ENCODE results near the gene NCKAP5. TPM values are rescaled to one million over a fixed set of nuclear protein-coding genes. Genes with fewer than 3 reads are reported as not detected.

NCKAP5 gene
- total RNA-seq, 3 donors from 2014 or later (not counting 1 experiment from before 2014, with no cell fraction given), result 0.12 to 0.20 TPM; not detected in 1

DNA sequence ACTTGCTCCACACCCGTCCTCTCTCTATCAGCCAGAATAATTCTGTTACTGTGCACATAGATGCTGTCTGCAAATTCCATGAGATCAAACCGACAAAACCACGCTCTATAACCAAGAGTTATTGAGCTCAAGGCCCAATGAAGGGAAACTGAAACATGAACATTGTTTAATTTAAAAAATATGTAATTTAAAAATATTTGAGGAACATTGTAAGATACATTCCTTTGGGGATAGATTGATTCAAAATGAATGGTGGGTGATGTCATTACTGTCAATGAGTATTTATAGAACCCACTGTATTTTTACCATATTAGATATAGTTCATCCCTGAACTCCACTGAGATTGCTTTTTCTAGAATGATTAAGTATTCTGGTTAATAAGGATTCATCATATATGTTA is 50.4 kb downstream of the NCKAP5 start:
- H3K27ac Mint-ChIP-seq, result no peak overlapping the region
- intact Hi-C loops (cut with micrococcal nuclease), result no loop called here
- Histone ChIP-seq H3K4me3 (ENCODE audit: low read length) (no peak overlapping the region), H3K9me3 (ENCODE audit: control insufficient read depth, insufficient read depth, low read length) (no peaks in the 10 kb centered on the region), H3K4me1 (ENCODE audit: control insufficient read depth, insufficient read depth, low read length) (no peaks in the 10 kb centered on the region), H3K27me3 (ENCODE audit: control insufficient read depth, insufficient read depth, low read length) (no peaks in the 10 kb centered on the region), H3K27ac (ENCODE audit: low read length) (no peak overlapping the region), H3K36me3 (ENCODE audit: control insufficient read depth, insufficient read depth, low read length) (no peaks in the 10 kb centered on the region)
- DNase-seq, result no peak
- no peak for TF ChIP-seq CTCF (IDR thresholded peaks at IDR 0.05)
- no peak overlapping the region for H3K4me3 Mint-ChIP-seq
- no peaks in the 10 kb centered on the region for H3K27me3 Mint-ChIP-seq (ENCODE audit: low read depth in 2 of 2)
- no peaks in the 10 kb centered on the region for H3K36me3 Mint-ChIP-seq
- no peak for ATAC-seq
- 95% methylated on average over 3 of the region's 3 CpGs for WGBS (ENCODE audit: insufficient coverage)
- H3K4me1 Mint-ChIP-seq, result no peaks in the 10 kb centered on the region
- peaks cover 2 to 3% of the 10 kb centered on the region in 2 donors for H3K9me3 Mint-ChIP-seq

DNA sequence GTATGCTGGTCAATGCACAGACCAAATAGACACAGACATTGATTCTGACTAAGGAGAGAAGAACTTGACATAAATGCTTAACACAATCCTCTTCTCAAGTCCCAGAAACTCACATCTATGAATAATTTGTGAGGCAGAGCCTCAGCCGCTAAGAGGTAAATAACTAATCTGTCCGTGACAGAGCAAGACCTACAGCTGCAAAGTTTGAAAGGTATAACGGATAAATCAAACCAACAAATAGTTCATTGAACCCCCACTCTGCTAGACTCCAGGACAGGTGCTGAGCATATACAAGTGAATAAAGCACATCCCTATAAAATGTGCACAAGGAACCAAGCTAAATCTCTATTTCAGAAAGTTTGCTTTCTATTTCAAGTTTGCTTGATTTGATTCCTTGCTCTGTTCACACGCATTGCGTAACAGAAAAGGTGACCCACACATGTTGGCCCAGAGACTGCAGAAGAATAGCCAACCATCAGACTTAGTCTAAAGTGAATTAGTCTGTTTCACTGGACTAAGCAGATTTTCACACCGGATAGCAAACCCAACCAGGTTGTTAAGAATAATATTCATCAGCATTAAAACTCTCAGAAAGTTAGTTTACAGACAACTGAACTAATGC is 51.7 kb downstream of the NCKAP5 start:
- Histone ChIP-seq H3K4me1 (ENCODE audit: control insufficient read depth, insufficient read depth, low read length) (no peaks in the 10 kb centered on the region), H3K27me3 (ENCODE audit: control insufficient read depth, insufficient read depth, low read length) (no peaks in the 10 kb centered on the region), H3K9me3 (ENCODE audit: control insufficient read depth, insufficient read depth, low read length) (no peaks in the 10 kb centered on the region), H3K4me3 (ENCODE audit: low read length) (no peak overlapping the region), H3K27ac (ENCODE audit: low read length) (no peak overlapping the region), H3K36me3 (ENCODE audit: control insufficient read depth, insufficient read depth, low read length) (no peaks in the 10 kb centered on the region)
- Mint-ChIP-seq H3K9me3 (peaks cover 0 to 4% of the 10 kb centered on the region in 2 donors), H3K4me3 (no peak overlapping the region), H3K36me3 (no peaks in the 10 kb centered on the region), H3K27ac (no peak overlapping the region), H3K4me1 (no peaks in the 10 kb centered on the region), H3K27me3 (ENCODE audit: low read depth in 2 of 2) (no peaks in the 10 kb centered on the region)
- ATAC-seq (no peak), DNase-seq (no peak)
- TF ChIP-seq CTCF (IDR thresholded peaks at IDR 0.05), result no peak
- intact Hi-C loops (cut with micrococcal nuclease), result no loop called here
- WGBS (ENCODE audit: insufficient coverage), result 91% methylated on average over 6 of the region's 6 CpGs

GRCh38 chr2:133515271-133515670 is 53.0 kb downstream of the NCKAP5 start:
- H3K27ac Mint-ChIP-seq, result no peak overlapping the region
- no peak overlapping the region for H3K4me3 ChIP-seq (ENCODE audit: low read length)
- ATAC-seq, result no peak
- 92% methylated on average over 2 of the region's 2 CpGs for WGBS (ENCODE audit: insufficient coverage)
- no peaks in the 10 kb centered on the region for H3K9me3 ChIP-seq (ENCODE audit: control insufficient read depth, insufficient read depth, low read length)
- H3K9me3 Mint-ChIP-seq, result peaks cover 0 to 6% of the 10 kb centered on the region in 2 donors
- H3K4me1 ChIP-seq (ENCODE audit: control insufficient read depth, insufficient read depth, low read length), result no peaks in the 10 kb centered on the region
- H3K36me3 Mint-ChIP-seq, result no peaks in the 10 kb centered on the region
- no peak overlapping the region for H3K4me3 Mint-ChIP-seq
- H3K4me1 Mint-ChIP-seq, result no peaks in the 10 kb centered on the region
- intact Hi-C loops (cut with micrococcal nuclease), result no loop called here
- H3K36me3 ChIP-seq (ENCODE audit: control insufficient read depth, insufficient read depth, low read length), result no peaks in the 10 kb centered on the region
- H3K27me3 ChIP-seq (ENCODE audit: control insufficient read depth, insufficient read depth, low read length), result no peaks in the 10 kb centered on the region
- no peaks in the 10 kb centered on the region for H3K27me3 Mint-ChIP-seq (ENCODE audit: low read depth in 2 of 2)
- TF ChIP-seq CTCF (IDR thresholded peaks at IDR 0.05), result no peak
- no peak overlapping the region for H3K27ac ChIP-seq (ENCODE audit: low read length)
- DNase-seq, result no peak

GRCh38 chr2:133513893-133514292 is 54.4 kb downstream of the NCKAP5 start:
- Mint-ChIP-seq H3K27me3 (ENCODE audit: low read depth in 2 of 2) (no peaks in the 10 kb centered on the region), H3K27ac (no peak overlapping the region), H3K4me3 (no peak overlapping the region), H3K9me3 (peaks cover 2 to 10% of the 10 kb centered on the region in 2 donors), H3K4me1 (no peaks in the 10 kb centered on the region), H3K36me3 (no peaks in the 10 kb centered on the region)
- Histone ChIP-seq H3K4me1 (ENCODE audit: control insufficient read depth, insufficient read depth, low read length) (no peaks in the 10 kb centered on the region), H3K27me3 (ENCODE audit: control insufficient read depth, insufficient read depth, low read length) (no peaks in the 10 kb centered on the region), H3K4me3 (ENCODE audit: low read length) (no peak overlapping the region), H3K27ac (ENCODE audit: low read length) (no peak overlapping the region), H3K9me3 (ENCODE audit: control insufficient read depth, insufficient read depth, low read length) (no peaks in the 10 kb centered on the region), H3K36me3 (ENCODE audit: control insufficient read depth, insufficient read depth, low read length) (no peaks in the 10 kb centered on the region)
- ATAC-seq (no peak), DNase-seq (no peak)
- TF ChIP-seq CTCF (IDR thresholded peaks at IDR 0.05), result no peak
- WGBS (ENCODE audit: insufficient coverage), result 91% methylated on average over 7 of the region's 8 CpGs
- intact Hi-C loops (cut with micrococcal nuclease), result no loop called here
